GM12875 (cell line): Measurements from ENCODE around the gene SLC39A11.

ENCODE experiments used
- H3K4me3 ChIP-seq: one replicate; pipeline ENCODE4 v1.5.1; 2011; ENCODE audit warnings: low read depth, low read length, control low read depth
- CTCF ChIP-seq: IDR thresholded peaks from 2 replicates; pipeline ENCODE4 v1.5.1; 2011; ENCODE audit warnings: low read depth, mild to moderate bottlenecking, control low read depth, inconsistent platforms, low read length, moderate library complexity, borderline replicate concordance; ENCODE audit not compliant: insufficient read depth

The SLC39A11 gene

GRCh38 chr17:72955391-72956140, 136.9 kb downstream of the SLC39A11 start:
- TF ChIP-seq CTCF = no peak
- no peak overlapping the region for H3K4me3 ChIP-seq

GRCh38 chr17:72954579-72954978, 137.9 kb downstream of the SLC39A11 start:
- TF ChIP-seq CTCF = no peak
- H3K4me3 ChIP-seq = no peak overlapping the region

DNA sequence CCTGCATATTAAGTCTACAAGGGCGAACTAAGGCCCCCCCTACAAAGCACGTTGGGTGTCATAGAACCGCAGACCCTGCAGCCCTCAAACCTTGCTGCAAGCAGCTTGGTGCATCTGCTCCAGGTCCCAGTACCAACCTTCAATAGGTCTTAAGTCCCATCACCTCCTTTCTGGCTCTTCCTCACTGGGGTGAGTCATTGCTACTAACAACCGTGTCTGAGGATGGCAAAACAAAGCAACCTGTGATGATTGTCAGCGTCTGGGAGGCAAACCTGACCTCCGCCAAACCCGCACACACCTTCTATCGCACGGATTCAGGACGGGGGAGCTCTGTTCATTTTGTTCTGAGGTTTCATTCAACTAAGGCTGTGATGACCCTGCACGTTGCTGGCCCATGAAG, 138.9 kb downstream of the SLC39A11 start:
- TF ChIP-seq CTCF = no peak
- no peak overlapping the region for H3K4me3 ChIP-seq

GRCh38 chr17:72952641-72953315, 139.7 kb downstream of the SLC39A11 start:
- H3K4me3 ChIP-seq = no peak overlapping the region
- no peak for TF ChIP-seq CTCF

DNA sequence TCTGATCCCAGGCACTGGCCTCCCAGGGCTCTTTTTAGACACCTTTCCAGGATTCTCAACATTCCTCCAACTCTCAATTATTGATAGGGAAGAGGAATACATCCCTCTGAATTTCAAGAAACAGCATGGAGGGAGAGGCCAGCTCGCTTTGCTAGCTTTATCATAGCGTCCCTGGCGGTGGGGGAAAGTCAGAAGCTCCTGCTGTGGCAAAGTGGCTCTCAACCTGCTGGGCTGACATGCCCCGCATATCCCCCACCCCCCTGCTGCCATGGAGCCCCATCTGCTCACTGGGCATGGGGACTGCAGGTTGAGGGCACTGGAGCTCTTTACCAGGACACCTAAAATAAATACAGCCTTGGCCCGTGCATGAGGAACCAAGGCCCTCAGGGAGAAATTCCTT, 140.3 kb downstream of the SLC39A11 start:
- no peak overlapping the region for H3K4me3 ChIP-seq
- no peak for TF ChIP-seq CTCF

DNA sequence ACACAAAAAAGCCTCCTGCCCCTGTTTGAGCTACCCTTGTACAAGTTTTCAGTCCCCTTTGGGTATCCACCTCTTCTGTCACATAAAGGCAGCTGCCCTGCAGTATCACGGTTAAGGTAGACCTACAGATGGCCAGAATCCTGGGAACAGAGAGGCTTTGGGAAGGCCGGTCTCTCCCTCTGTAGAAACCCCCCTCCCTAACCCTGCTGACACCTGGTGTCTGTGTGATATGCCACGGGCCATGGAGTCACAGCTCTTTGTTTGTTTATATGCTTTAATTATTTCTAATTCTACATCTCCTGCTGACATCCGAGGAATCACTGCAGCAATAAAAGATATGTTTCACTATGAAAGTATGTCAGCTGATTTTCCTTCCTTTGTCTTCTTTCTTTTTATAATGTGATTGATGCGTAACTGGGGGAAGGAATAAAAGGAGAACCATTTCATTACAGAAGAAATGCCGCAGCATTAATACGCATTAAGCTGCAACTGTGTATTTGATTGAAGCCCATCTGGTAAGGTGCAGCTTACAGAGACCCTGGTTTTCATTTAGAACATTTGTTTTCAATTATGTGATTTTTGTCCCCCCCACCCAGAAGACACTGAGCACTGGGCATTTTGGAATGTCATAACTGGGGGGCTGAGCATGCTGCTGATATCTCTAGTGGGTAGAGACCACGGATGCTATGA, 142.1 kb downstream of the SLC39A11 start:
- no peak overlapping the region for H3K4me3 ChIP-seq
- TF ChIP-seq CTCF = no peak
